ENCODE results near the gene SLC12A2. TPM values are rescaled to one million over a fixed set of nuclear protein-coding genes. Genes with fewer than 3 reads are reported as not detected.
A peak's percentile ranks its signal among the peaks of the same experiment; 100 is the strongest.

SLC12A2 gene
- total and polyA plus RNA-seq, 8 donors, result 2.1 to 575 (median 77.3) TPM

GRCh38 chr5:128126241-128126640 is 42.7 kb downstream of the SLC12A2 start:
- TF ChIP-seq CTCF (IDR thresholded peaks at IDR 0.05), result no peak
- no peak for TF ChIP-seq POLR2A (IDR thresholded peaks at IDR 0.05)
- TF ChIP-seq POLR2AphosphoS5 (IDR thresholded peaks at IDR 0.05), result no peak
- no peak for TF ChIP-seq EP300 (IDR thresholded peaks at IDR 0.05)
- intact Hi-C loops (cut with DNase I; ENCODE audit: low total_unique reads), result no loop called here
- WGBS, 5 donors, result 56 to 76% (median 69%) methylated on average over 2 of the region's 2 CpGs
- H3K36me3 ChIP-seq, result peaks cover 0 to 12% (median 6%) of the 10 kb centered on the region in 4 donors
- H3K27me3 ChIP-seq, result no peaks in the 10 kb centered on the region
- no peak for DNase-seq
- no peak overlapping the region for H3K4me3 ChIP-seq
- H3K4me1 ChIP-seq, result peaks cover 0 to 7% (median 3%) of the 10 kb centered on the region in 4 donors
- no peak overlapping the region for H3K27ac ChIP-seq
- H3K9me3 ChIP-seq, result no peaks in the 10 kb centered on the region

GRCh38 chr5:128132499-128132898 is 48.9 kb downstream of the SLC12A2 start:
- peaks cover 3 to 54% (median 53%) of the 10 kb centered on the region in 4 donors for H3K36me3 ChIP-seq
- 34 to 62% (median 44%) methylated on average over 1 of the region's 1 CpG for WGBS, 5 donors

GRCh38 chr5:128135286-128135685 is 51.7 kb downstream of the SLC12A2 start:
- no peak overlapping the region for H3K4me3 ChIP-seq
- intact Hi-C loops (cut with DNase I; ENCODE audit: low total_unique reads), result no loop called here
- H3K9me3 ChIP-seq, result no peaks in the 10 kb centered on the region
- DNase-seq, result no peak
- peaks cover 3 to 81% (median 80%) of the 10 kb centered on the region in 4 donors for H3K36me3 ChIP-seq
- H3K27me3 ChIP-seq, result no peaks in the 10 kb centered on the region
- no peak for TF ChIP-seq POLR2AphosphoS5 (IDR thresholded peaks at IDR 0.05)
- TF ChIP-seq POLR2A (IDR thresholded peaks at IDR 0.05), result no peak
- no peak for TF ChIP-seq EP300 (IDR thresholded peaks at IDR 0.05)
- no peak for TF ChIP-seq CTCF (IDR thresholded peaks at IDR 0.05)
- no peak overlapping the region for H3K27ac ChIP-seq
- no peaks in the 10 kb centered on the region for H3K4me1 ChIP-seq

More at GRCh38 chr5:128132499-128132898, 48.9 kb downstream of the SLC12A2 start:
- no peak overlapping the region for H3K4me3 ChIP-seq
- H3K27me3 ChIP-seq, result no peaks in the 10 kb centered on the region
- H3K27ac ChIP-seq, result peak overlapping the region in 1 of 5 donors; percentile 4
- no peaks in the 10 kb centered on the region for H3K4me1 ChIP-seq
- no peak for DNase-seq
- no peak for TF ChIP-seq CTCF (IDR thresholded peaks at IDR 0.05)
- TF ChIP-seq POLR2AphosphoS5 (IDR thresholded peaks at IDR 0.05), result no peak
- no peak for TF ChIP-seq EP300 (IDR thresholded peaks at IDR 0.05)
- TF ChIP-seq POLR2A (IDR thresholded peaks at IDR 0.05), result no peak
- intact Hi-C loops (cut with DNase I; ENCODE audit: low total_unique reads), result no loop called here
- no peaks in the 10 kb centered on the region for H3K9me3 ChIP-seq

- peaks cover 4 to 43% (median 42%) of the 10 kb centered on the region in 4 donors for H3K36me3 ChIP-seq
- intact Hi-C loops (cut with DNase I; ENCODE audit: low total_unique reads), result no loop called here
- peaks cover 0 to 14% (median 2%) of the 10 kb centered on the region in 4 donors for H3K4me1 ChIP-seq
- no peaks in the 10 kb centered on the region for H3K9me3 ChIP-seq
- TF ChIP-seq POLR2AphosphoS5 (IDR thresholded peaks at IDR 0.05) (no peak), CTCF (IDR thresholded peaks at IDR 0.05) (no peak), EP300 (IDR thresholded peaks at IDR 0.05) (no peak), POLR2A (IDR thresholded peaks at IDR 0.05) (no peak)
- WGBS, 5 donors, result 32 to 61% (median 51%) methylated on average over 2 of the region's 2 CpGs
- no peak overlapping the region for H3K27ac ChIP-seq
- no peaks in the 10 kb centered on the region for H3K27me3 ChIP-seq
- no peak overlapping the region for H3K4me3 ChIP-seq
- DNase-seq, result no peak
Observed at GRCh38 chr5:128143911-128144310, 60.3 kb downstream of the SLC12A2 start.

Data from stomach (tissue), 9 donors.